HepG2 (cell line): Measurements from ENCODE around the gene HACE1. TPM values are rescaled to one million over a fixed set of nuclear protein-coding genes. Genes with fewer than 3 reads are reported as not detected.

Experiments used
- ATAC-seq: fragments of 200-7000 bp; cut with Tn5 transposase; 3 replicates; pipeline ENCODE4 v1.9.1; 2020; ENCODE audit warnings: mild to moderate bottlenecking, moderate library complexity
- BruUV-seq: library from RNA; stranded (reverse); fragments of 400-500 nt; replicated peaks from 2 replicates; lab custom pipeline; 2021; lab: Mats Ljungman, UMichigan
- CTCF ChIA-PET: fragments of 300-600 bp; formaldehyde crosslinking; extraction: SDS; loops from one replicate; lab custom pipeline; 2021; ENCODE audit warnings: low total read pairs, inconsistent platforms, low intra/inter-chr PET ratio; lab: Yijun Ruan, JAX
- POLR2A ChIA-PET: fragments of 350-600 bp; sonication (Branson Sonifier 250); formaldehyde crosslinking; loops from one replicate; lab custom pipeline; 2020; ENCODE audit warnings: antibody characterized with exemption, inconsistent platforms; lab: Yijun Ruan, JAX
- DNase-seq: peaks from one replicate; pipeline ENCODE4 v3.0.0-alpha.2; 2015; ENCODE audit warnings: low spot score
- FAIRE-seq: peaks from 3 replicates; lab custom pipeline; 2011; peaks lifted over from hg19 to GRCh38; lab: Jason Lieb, UNC
- H2AFZ ChIP-seq: one replicate; pipeline ENCODE4 v1.6.1; 2011; ENCODE audit warnings: low read length, inconsistent platforms
- H3K27ac ChIP-seq: fragments of 300-600 bp; 3 replicates; pipeline ENCODE4 v1.8.0; 2011; ENCODE audit warnings: mixed run types, mild to moderate bottlenecking, mixed read lengths, low read length, inconsistent platforms; ENCODE audit not compliant: insufficient read depth; ENCODE audit errors: extremely low read length
- H3K27me3 ChIP-seq, 2 experiments: fragments of 200-600 bp in 1 of 2; 2 replicates in 1 of 2; 3 replicates in 1 of 2; pipeline versions ENCODE4 v1.6.0 to v1.8.0; 2011; ENCODE audit warnings: low read length in 2 of 2, mild to moderate bottlenecking in 2 of 2, moderate library complexity in 2 of 2, inconsistent platforms in 1 of 2; ENCODE audit not compliant: insufficient read depth in 2 of 2, control insufficient read depth in 1 of 2
- H3K36me3 ChIP-seq, 2 experiments: fragments of 200-600 bp in 1 of 2; replicated peaks in 1 of 2; 2 replicates in 1 of 2; 3 replicates in 1 of 2; pipeline versions ENCODE4 v1.5.1 to v1.8.0; 2011; ENCODE audit warnings: low read length in 2 of 2, inconsistent platforms in 1 of 2; ENCODE audit not compliant: insufficient read depth in 2 of 2, control insufficient read depth in 1 of 2
- H3K4me1 ChIP-seq: 2 replicates; pipeline ENCODE4 v1.5.1; 2012; ENCODE audit warnings: low read length, inconsistent platforms; ENCODE audit not compliant: insufficient read depth
- H3K4me2 ChIP-seq: 2 replicates; pipeline ENCODE4 v1.6.0; 2011; ENCODE audit warnings: low read depth, low read length, inconsistent platforms
- H3K4me3 ChIP-seq, 3 experiments: fragments of 200-600 bp in 1 of 3; sonication (generic), shearing (Covaris generic) in 1 of 3; replicated peaks in 1 of 3; 2 replicates each; pipeline ENCODE4 v1.5.1; 2011 to 2016; ENCODE audit warnings: low read length in 3 of 3, inconsistent platforms in 2 of 3, low read depth in 2 of 3, mild to moderate bottlenecking in 2 of 3, control low read depth in 1 of 3, mixed read lengths in 1 of 3; ENCODE audit not compliant: insufficient read depth in 1 of 3
- H3K79me2 ChIP-seq: one replicate; pipeline ENCODE4 v1.6.1; 2011; ENCODE audit warnings: low read length, inconsistent platforms; ENCODE audit not compliant: insufficient read depth
- H3K9ac ChIP-seq: 2 replicates; pipeline ENCODE4 v1.6.0; 2011; ENCODE audit warnings: mild to moderate bottlenecking, low read depth, low read length, inconsistent platforms; ENCODE audit not compliant: insufficient read depth
- H3K9me3 ChIP-seq: 2 replicates; pipeline ENCODE4 v1.5.1; 2012; ENCODE audit warnings: mild to moderate bottlenecking, low read length
- H4K20me1 ChIP-seq: 2 replicates; pipeline ENCODE4 v1.6.0; 2011; ENCODE audit warnings: inconsistent platforms, mild to moderate bottlenecking, low read length, moderate library complexity; ENCODE audit not compliant: insufficient read depth
- ADNP ChIP-seq: sonication (generic); formaldehyde crosslinking; IDR thresholded peaks from 2 replicates; pipeline ENCODE4 v1.4.0; 2020; ENCODE audit warnings: missing genetic modification reagents
- KDM3A ChIP-seq: IDR thresholded peaks from 2 replicates; pipeline ENCODE4 v1.6.1; 2018; ENCODE audit warnings: low read depth, missing compliant biosample characterization
- NONO ChIP-seq, 2 experiments: fragments of 450-650 bp in 1 of 2; sonication (generic) in 1 of 2; formaldehyde crosslinking in 1 of 2; IDR thresholded peaks in 1 of 2; conservative IDR thresholded peaks in 1 of 2; 2 replicates each; pipeline versions ENCODE4 v1.6.1 to v1.8.0; 2017 to 2022; ENCODE audit warnings: mild to moderate bottlenecking in 1 of 2, missing genetic modification reagents in 1 of 2, moderate library complexity in 1 of 2
- NRL ChIP-seq: sonication (generic); formaldehyde crosslinking; IDR thresholded peaks from 2 replicates; pipeline ENCODE4 v1.5.0; 2020; ENCODE audit warnings: missing genetic modification reagents, mild to moderate bottlenecking, moderate library complexity, borderline replicate concordance
- ZNF652 ChIP-seq: IDR thresholded peaks from 2 replicates; pipeline ENCODE4 v1.6.1; 2016; ENCODE audit warnings: low read depth, borderline replicate concordance
- ZNF660 ChIP-seq: sonication (generic); formaldehyde crosslinking; IDR thresholded peaks from 2 replicates; pipeline ENCODE4 v1.5.1; 2020; ENCODE audit warnings: mild to moderate bottlenecking, low read depth, missing genetic modification reagents, borderline replicate concordance
- ZNF709 ChIP-seq: sonication (generic); formaldehyde crosslinking; IDR thresholded peaks from 2 replicates; pipeline ENCODE4 v1.5.0; 2020; ENCODE audit warnings: mild to moderate bottlenecking, missing genetic modification reagents
- WGBS: methylation state at CpG from one replicate; pipeline ENCODE4 v1.1.6; 2017; ENCODE audit warnings: low lambda C conversion rate; 5-methylcytosine and 5-hydroxymethylcytosine counted together
- in situ Hi-C: cut with HindIII; loops from 2 replicates; pipeline ENCODE4 v1.10.0; 2017; ENCODE audit warnings: low pct_unique_long_range_greater_than_20kb; ENCODE audit not compliant: extremely low pct_ligation_motif_present
- intact Hi-C: fragments of 100-400 bp; cut with micrococcal nuclease; formaldehyde crosslinking; loops from one replicate; pipeline ENCODE4 v1.10.0; 2022; ENCODE audit not compliant: unreplicated experiment
- polyA plus RNA-seq, 8 experiments: library from polyadenylated mRNA; depleted of rRNA in 3 of 8; stranded (reverse) in 7 of 8; unstranded in 1 of 8; fragments of >200 nt; fragmentation: Illumina TruSeq in 4 of 8; extraction: Trizol in 4 of 8; gene quantifications; 2 replicates each; pipeline versions ENCODE4 v1.2.1 to v1.2.3, GENCODE V29; 2011 to 2016; ENCODE audit warnings: low read depth in 4 of 8, missing spikeins in 1 of 8, mixed read lengths in 1 of 8; ENCODE audit not compliant: insufficient read depth in 1 of 8
- total RNA-seq, 5 experiments: library from RNA; depleted of rRNA; stranded (reverse); fragments of >200 nt; fragmentation: Illumina TruSeq; extraction: Trizol; gene quantifications; 2 replicates each; pipeline ENCODE4 v1.2.3, GENCODE V29; 2016; ENCODE audit warnings: low read depth in 1 of 5

The HACE1 gene
- total and polyA plus RNA-seq, 2 of the 13 experiments (the other 11 are each of a cell fraction or from before 2014, with no cell fraction given), result 8.9 to 11.4 TPM

- Histone ChIP-seq H3K4me2 (no peak overlapping the region), H3K79me2 (no peaks in the 10 kb centered on the region), H3K4me3 (no peak overlapping the region), H3K9me3 (no peaks in the 10 kb centered on the region), H2AFZ (no peak overlapping the region), H3K36me3 (no peaks in the 10 kb centered on the region), H3K4me1 (peaks cover 12% of the 10 kb centered on the region), H4K20me1 (no peaks in the 10 kb centered on the region), H3K27me3 (no peaks in the 10 kb centered on the region), H3K9ac (no peak overlapping the region), H3K27ac (no peak overlapping the region)
- in situ Hi-C loops, result no loop called here
- 90% methylated on average over 2 of the region's 2 CpGs for WGBS
- no peak for DNase-seq
- BruUV-seq, result no TSS peak
- FAIRE-seq, result no peak
- intact Hi-C loops, result no loop called here
- POLR2A ChIA-PET, result no interaction called here
- no peak for ATAC-seq
- CTCF ChIA-PET, result no interaction called here
- TF ChIP-seq ZNF660 (no peak), ADNP (CRISPR knock-in tag) (no peak), ZNF652 (CRISPR knock-in tag) (no peak), ZNF709 (no peak), NONO (IDR thresholded peaks at IDR 0.05) (no peak), NONO (CRISPR knock-in tag; conservative IDR thresholded peaks at IDR 0.05) (no peak), NRL (CRISPR knock-in tag) (no peak)
Observed at GRCh38 chr6:104814743-104815142, 45.0 kb downstream of the HACE1 start.

DNA sequence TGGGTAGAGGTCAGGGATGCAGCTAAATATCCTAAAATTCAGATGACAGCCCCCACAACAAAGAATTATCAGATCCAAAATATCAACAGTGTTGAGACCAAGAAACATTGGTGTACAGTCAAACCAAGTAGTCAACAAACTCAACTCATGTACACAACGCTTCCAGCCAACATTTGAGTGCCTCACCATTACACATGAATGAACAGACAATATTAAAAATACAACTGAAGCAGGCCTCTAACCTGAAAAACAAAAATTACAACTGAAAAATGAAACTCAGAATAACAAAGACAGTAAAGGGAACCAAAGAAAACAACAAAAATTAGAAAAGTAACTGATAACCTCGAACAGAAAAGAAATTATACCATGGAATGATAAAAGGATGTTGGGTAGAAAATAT is 46.2 kb downstream of the HACE1 start:
- ATAC-seq (no peak), FAIRE-seq (no peak), DNase-seq (no peak)
- Histone ChIP-seq H3K4me3 (no peak overlapping the region), H3K4me2 (no peak overlapping the region), H3K9me3 (no peaks in the 10 kb centered on the region), H3K36me3 (no peaks in the 10 kb centered on the region), H3K9ac (no peak overlapping the region), H3K27me3 (no peaks in the 10 kb centered on the region), H4K20me1 (no peaks in the 10 kb centered on the region), H3K4me1 (peaks cover 12% of the 10 kb centered on the region), H3K27ac (no peak overlapping the region), H2AFZ (no peak overlapping the region), H3K79me2 (no peaks in the 10 kb centered on the region)
- ChIA-PET CTCF (no interaction called here), POLR2A (no interaction called here)
- no peak for TF ChIP-seq KDM3A (CRISPR knock-in tag)
- 86% methylated on average over 2 of the region's 2 CpGs for WGBS
- in situ Hi-C loops, result no loop called here
- no TSS peak for BruUV-seq
- intact Hi-C loops, result no loop called here
